GM18861 (cell line): ENCODE measurements around the gene ZNF385D.
"Not testable (repeated sequence)": the region's sequence is repeated elsewhere in the genome, so short reads cannot be mapped to it uniquely, and the experiment has no call there.

ENCODE experiments used
- ATAC-seq: cut with Tn5 transposase; IDR thresholded peaks from one replicate; pipeline ENCODE4 v1.9.1; 2021; ENCODE audit not compliant: unreplicated experiment

The ZNF385D gene

DNA sequence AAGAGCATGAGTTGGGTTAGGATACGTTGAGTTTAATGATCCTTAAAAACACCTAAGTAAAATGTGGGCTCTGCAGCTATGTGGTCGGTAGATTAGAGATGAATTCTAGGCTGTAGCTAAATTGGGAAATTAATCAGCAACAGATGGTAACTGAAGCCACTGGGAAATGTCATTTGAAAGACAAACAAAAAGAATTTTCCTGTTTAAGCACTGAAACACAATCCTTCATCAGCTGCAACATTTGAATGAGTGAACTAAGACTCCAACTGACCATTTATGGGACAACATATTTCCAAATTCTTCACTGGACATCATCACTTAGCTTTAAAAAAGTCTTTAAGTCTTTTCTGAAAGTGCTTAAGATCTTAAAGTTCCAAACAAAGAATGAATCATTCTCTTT, 226.9 kb downstream of the ZNF385D start:
- no peak for ATAC-seq

DNA sequence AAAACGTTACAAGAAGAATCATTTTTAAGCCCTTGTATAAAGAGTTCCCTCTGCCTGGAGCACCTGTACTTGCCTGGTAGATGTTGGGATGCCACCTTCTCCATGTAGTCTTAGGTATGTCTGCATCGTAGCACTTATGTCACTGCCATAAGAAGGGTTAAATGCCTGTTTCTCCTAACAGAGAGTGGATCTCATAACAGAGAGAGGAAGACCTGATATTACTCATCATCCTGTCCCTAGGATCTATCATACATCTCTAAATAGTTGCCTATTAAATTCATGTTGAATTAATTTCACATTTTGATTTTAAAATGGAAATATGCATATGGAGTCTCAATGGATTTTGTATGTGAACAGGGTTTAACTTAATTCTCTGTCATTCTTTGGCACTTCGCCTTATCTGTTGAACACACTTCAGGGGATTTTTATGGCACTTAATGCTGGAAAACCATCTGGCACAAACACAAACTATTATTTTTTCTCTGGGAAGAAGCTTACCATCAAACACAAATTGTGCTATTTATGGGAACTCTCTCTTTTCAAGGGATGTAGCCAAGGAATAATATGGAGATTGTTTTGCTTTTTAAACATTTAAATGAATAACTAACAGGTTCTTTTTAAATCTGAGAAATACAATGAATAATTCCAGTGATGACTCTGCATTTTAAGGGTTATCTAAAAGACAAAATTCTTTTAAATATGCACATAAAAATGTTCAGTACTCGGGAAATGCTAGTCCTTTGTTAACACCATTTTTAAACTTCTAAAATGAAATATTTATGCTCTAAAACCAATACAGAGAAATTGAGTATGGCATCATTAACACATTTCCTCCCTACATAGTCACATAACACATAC, 230.7 kb downstream of the ZNF385D start:
- ATAC-seq, result no peak

DNA sequence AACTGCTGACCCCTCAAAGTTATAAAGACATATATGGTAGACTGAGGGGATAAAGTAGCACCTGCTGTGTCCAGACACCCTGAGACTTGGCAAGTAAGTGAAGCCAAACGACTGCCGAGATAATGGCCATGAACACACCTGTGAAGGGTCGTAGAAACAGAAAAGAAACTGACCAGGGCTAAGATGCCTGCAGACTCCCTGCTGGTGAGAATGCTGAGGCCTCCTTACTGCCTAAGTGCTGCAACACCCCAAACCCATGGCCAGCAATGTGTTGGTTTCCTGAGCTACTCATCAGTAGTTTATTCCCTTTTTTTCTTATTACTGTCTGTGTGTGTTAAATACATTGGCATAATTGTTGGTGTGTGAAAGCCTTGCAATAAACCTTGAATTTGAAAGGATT, 233.8 kb downstream of the ZNF385D start:
- ATAC-seq, result no peak

DNA sequence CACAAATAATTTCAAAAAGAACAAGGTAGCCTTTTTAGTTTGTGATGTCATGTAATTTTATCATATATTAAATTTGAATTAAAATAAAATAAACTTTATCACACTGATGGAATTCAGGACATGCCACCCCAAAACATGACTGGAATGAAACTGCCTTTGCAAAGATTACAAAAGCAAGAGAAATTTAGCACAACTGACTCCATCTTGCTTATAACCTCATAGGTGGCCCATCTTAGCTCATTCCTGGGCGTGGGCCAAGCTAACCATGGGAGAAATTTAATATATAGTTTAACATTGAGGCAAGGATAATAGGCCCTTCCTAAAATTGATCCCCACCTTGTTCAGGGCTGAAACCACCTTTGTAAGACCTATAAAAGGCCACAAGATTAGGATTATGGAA, 235.6 kb downstream of the ZNF385D start:
- ATAC-seq, result no peak

DNA sequence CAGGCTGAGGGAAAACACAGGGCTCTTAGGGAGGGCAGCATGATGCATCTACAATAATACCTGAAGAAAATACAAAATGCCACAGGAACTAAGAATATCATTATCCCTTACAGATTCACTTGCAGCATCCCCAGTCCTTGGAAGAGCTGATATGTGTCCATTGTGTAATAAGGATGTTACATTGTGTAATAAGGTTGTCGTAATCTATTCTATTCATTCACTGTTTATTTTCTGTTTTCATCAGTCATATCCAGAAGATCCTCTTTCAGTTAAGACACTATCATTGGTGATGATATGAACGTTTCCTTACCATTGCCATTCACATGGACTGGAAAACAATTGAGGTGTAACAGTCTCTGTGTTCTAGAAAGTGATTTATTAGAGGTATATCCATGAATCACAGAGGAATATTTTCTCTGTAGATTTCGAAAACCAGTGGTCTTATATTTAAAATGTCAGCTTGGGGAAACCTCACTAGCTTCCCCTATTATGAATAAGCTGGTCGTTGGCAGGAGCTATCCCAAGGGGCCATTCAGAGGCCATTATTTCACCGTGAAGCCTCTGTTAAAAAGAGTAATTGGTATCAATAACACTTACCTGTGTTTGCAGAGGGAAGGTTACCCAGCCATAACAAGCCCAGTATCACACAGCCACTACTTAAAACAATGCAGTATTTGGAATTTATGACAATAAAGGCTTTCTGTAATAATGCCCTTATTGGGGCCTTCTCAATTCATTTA, 241.1 kb downstream of the ZNF385D start:
- ATAC-seq, result no peak

DNA sequence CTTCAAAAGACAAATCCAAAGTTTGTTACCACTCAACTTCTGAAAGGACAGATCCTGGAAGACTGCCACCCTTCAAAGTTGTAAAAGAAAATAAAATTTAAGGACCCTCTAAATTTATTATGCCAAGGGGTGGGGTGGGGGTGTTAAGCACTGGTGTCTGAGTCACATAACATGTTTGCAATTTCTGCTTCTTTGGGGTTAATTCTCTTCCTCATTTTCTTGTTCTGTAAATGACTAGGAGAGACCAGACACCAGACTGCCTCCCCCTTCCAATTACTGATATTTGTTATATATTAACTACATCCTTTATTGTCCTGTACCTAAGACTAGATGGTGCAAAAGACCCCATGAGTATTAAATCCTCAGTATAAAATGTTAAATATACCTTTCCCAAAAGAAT, 242.8 kb downstream of the ZNF385D start:
- ATAC-seq, result no peak

DNA sequence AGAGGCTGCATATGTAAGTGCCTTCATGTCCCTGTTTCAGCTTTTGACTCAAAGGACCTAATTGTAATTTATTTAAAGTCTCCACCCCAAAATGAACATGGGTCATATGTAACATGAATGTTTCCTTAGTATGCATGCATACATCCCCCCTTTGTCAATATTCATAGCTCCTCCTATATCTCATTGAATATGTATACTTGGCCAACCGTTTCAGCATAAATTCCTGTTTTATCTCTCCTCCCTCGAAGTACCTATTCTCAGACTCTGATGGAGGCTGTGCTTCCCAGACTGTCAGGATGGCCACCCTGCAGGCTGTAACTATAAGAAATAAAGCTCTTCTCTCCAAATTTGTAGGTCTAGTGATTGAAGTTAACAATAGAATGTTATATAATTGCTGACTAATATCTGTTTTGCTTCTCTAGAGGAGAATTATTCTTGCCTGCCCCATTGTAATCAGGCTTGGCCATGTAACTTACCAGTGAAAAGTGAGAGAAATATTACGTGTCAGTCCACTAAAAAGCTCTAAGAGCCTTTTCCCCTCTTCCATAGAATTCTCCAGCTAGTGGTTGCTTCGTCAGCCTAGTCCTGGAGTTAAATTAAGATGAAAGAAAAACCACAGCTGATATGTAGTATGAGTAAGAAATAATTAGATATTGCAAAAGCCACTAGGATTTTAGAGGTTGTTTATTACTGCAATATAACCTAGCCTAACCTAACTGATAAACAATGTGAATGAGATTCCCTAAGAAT, 245.1 kb downstream of the ZNF385D start:
- no peak for ATAC-seq

DNA sequence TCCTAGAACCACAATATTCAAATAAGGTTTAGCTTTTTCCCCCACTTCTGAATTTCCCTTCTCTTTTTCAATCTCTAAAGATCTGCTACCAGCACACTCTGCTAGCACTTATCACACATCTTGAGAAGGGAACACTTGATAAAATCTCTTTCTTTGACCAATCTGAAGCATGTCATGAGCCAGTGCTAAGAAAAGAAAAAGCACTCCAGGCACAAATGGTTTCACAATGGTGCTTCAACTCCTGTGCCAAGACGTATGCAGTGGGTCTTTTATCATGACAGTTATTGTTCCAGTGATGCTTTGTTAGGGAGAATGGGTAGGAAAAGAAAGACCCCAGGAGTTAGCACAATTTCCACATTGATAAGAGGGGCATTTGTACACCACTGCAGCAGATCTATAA, 248.4 kb downstream of the ZNF385D start:
- ATAC-seq, result no peak

DNA sequence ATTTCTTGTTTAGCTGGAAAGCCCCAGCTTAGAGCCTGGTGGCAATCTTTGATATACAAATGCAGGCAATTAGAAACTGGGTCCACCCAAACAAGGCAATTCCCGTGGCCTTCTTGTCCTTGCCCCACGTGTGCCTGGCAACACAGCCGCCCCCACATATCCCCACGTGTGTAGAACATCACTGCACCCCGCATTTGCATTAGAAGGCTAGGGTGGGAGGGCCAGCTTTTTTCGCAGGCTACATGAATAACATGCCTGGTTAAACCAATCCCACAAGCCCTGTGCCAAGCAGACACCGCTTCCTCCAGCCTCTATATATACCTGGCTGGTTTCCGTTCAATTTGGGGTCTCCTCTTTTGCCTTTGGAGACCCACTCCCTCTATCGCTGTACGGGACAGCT, 250.2 kb downstream of the ZNF385D start:
- ATAC-seq, result no peak

DNA sequence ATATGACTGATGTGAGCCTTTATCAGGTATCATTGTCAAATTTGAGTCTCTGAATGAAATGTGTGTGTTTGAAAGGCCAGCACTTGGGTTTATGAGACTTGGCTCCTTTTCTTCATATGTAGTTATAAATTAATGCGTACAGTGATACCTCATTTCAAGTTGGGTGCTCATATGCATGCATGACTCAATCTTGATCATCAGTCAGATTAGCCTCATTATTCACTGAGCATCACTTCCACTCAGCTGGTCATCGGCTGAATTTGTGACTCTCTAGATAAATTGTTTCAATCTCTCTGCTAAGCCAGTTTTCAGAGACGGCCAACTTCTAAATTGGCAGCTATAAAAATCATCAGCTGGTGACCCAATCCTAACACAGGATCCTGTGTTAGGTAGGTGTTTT, 260.3 kb downstream of the ZNF385D start:
- not testable (repeated sequence) for ATAC-seq

DNA sequence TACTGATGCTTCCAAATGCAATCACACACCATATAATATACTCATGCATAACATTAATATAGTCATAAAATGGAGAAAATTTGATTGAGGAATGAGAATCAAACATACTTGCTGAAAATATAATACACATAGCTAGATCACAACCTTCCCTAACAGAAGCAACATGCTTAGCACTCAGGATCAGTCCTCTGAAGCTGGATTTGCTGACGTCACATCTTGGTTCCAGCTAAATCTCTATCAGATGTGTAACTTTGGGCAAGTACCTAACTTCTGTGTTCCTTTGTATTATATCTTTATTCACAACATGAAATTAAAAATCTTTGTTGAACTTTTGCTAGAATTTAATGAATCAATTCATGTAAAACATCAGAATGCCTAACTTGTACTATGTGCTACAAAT, 263.5 kb downstream of the ZNF385D start:
- no peak for ATAC-seq

DNA sequence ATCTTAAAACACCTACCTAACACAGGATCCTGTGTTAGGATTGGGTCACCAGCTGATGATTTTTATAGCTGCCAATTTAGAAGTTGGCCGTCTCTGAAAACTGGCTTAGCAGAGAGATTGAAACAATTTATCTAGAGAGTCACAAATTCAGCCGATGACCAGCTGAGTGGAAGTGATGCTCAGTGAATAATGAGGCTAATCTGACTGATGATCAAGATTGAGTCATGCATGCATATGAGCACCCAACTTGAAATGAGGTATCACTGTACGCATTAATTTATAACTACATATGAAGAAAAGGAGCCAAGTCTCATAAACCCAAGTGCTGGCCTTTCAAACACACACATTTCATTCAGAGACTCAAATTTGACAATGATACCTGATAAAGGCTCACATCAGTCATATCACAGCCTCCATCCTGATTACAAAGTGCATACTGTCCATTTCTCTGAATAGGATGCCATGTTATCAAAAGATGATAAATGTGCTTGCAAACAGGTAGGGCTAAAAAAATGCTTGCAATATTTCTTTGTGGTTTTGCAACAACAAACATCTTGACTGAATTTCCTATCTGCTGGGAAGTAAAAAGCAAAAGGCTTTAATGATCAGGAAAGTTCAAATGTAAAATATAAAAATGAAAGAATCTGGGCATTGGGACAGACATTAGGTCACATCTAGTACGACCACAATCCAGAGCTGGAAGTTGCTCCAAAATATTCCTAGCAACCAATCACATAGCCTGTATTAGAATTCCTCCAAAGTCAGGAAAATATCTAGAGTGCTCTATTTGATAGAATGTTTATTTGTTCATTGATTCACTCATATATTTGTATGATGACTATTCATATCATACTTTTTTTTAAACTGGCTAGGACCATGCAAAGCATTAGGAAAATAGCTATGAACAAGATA, 264.7 kb downstream of the ZNF385D start:
- ATAC-seq, result not testable (repeated sequence)

DNA sequence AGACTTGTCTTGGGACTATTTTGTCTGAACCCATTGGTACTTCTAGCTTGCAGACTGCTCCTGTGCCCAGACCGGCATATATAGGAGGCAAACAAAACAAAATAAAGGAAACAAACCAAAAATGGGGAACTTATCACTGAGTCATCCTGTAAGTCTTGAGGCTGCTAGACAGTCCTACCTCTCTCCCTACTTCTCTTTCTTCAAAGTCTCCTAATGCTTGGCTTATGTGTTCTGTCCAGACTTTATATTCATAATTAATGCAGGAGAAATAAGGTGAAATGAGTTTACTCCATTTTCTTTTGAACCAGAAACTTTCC, 266.2 kb downstream of the ZNF385D start:
- ATAC-seq, result no peak

DNA sequence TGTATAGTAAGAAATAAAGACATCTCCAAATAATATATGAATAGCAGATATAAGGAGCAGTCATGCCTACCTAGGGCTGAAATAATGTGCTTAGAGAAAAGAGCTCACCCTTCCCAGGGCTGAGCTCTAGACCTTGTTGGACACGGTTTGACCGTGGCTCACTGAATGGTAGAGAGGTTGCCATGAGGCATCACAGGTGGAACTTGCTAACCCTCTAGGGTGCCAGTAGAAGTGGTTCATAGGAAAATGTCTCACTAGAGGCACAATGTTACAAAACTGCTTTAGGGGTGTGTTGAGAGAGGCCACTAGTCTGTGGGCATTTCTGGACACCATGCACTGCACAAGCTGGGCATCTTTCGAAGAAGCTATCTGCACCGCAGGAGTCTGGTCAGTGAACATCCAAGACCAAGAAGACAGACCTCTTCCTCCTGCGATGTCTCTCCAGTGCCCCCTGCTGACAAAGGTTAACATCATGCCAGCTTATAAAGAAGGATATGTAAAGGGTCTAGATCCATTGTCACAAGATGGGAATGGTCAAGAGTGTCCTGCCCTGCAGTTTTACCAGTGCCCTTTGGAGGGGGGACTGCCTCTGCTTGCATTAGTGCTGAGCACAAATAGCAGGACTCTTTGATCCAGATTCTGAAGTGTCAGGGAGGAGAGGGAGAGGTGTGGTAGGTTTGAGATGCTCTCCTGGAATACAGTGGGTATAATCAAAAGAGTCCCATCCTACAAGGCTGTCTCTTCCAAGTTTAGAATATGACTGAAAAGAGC, 266.8 kb downstream of the ZNF385D start:
- ATAC-seq, result peak; percentile 61

DNA sequence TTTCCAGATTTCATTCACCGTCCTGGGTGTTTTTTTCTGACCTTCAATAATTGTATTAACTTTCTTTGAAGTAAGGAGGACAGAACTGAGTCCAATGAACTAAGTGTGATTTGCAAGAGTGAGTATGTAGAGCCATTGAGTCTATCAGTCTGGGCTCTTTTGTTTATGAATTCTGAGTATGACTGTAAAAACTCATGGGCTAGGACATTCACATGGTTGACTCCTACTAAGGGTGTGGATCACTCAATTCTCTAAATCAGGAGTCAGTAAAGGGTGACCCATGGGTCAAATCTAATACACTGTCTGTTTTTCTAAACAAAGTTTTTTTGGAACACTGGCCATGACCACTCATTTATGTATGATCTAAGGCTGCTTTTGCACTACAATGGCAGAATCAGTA, 269.0 kb downstream of the ZNF385D start:
- ATAC-seq, result no peak

DNA sequence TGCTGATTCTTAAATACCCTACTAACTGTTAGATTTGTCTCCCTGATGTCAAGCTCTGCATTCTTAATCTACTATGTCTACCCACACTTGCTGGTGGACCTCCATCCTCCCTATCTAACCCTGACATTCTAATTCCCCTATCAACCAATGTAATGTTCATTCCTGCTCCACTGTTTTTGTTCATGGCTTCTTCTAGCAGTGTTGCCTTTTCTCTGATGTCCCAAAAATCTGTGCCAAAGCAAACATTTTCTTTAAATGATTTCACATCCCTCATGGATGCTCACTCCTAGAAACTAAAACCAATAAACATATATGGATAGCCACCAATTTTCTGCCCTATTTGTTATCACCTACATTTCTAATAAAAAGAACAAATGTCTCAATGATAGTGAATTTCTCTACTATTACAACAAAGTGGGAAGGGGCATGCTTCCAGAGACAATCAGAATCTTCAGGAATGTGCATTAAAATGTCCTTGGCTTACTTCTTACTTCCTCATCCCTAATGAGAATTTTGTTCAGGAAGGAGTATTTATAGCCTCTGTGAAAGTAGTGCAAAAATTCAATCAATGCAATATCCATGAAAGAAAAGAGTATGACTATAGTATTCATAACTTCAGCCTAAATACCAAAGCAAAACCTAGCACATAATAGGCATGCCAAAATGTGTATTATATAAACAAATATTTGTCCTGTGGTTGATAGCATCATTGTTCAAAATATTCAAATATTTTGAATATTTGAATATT, 273.3 kb downstream of the ZNF385D start:
- ATAC-seq, result no peak

DNA sequence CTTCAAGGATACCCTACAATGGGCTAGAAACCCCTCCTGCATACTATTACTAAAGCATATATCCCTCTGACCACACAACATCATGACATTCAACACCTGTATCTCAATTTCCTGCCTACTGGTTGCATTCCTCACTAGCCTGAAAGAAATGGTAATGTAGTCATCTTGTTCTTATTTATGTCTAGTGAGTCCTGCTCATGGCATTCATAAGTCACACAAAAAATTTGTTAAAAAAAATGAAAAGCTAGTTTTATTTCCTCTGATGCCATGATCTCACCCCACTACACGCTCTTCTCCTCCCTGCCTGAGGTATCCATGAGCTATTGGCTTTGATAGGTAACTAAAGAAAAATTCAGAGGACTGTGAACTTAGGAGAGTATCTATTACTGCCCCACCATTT, 284.5 kb downstream of the ZNF385D start:
- ATAC-seq, result no peak

DNA sequence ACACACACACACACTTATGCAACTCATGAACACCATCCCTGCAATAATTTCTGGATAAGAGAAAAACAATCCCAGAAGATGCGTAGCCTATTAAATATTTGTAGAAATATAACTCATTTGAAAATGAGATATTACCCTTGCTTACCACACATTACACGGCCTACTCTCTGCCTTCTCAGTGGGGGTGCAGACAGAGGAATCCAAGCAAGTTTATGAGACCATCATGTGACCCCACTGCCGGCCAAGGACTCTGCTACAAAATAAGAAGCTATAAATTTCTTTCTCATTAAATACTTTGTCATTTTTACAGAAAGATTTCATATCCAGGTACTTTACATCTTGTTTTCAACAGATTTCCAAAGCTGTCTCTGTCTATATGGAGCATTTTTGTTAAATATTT, 286.3 kb downstream of the ZNF385D start:
- no peak for ATAC-seq

DNA sequence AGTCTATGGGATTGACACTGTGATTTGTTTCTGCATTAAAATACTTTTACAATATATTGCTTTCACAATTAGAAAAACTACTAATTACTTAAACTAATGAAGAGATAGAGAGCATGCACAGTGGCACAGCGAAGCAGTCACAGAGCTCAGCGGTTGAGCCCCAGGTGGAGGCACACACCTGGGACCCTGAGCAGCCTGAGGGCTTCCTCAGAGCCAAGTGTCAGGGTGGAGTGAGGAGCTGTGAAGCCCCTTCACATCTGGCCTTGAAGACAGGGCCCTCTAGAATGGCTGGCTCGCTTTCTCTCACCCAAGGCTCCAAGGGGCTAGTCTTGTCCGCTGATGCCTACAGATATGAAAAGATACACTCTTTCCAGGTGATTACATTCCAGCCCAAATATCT, 287.7 kb downstream of the ZNF385D start:
- no peak for ATAC-seq
